Endodermal cell (in vitro differentiated cells): Measurements from ENCODE around the gene ZDHHC14. TPM values are rescaled to one million over a fixed set of nuclear protein-coding genes. Genes with fewer than 3 reads are reported as not detected.

ENCODE experiments used
- DNase-seq: peaks from one replicate; pipeline ENCODE4 v3.0.0-alpha.2; 2017
- H3K27ac ChIP-seq: 2 replicates; pipeline ENCODE4 v1.5.1; 2013; ENCODE audit warnings: mild to moderate bottlenecking, low read depth, low read length, moderate library complexity
- H3K27me3 ChIP-seq: 2 replicates; pipeline ENCODE4 v1.6.1; 2013; ENCODE audit warnings: mild to moderate bottlenecking, low read length, moderate library complexity; ENCODE audit not compliant: insufficient read depth, control insufficient read depth, poor library complexity, severe bottlenecking
- H3K36me3 ChIP-seq: 2 replicates; pipeline ENCODE4 v1.7.0; 2013; ENCODE audit warnings: mild to moderate bottlenecking, low read length, moderate library complexity; ENCODE audit not compliant: control insufficient read depth, insufficient read depth
- H3K4me1 ChIP-seq: one replicate; pipeline ENCODE4 v1.7.0; 2013; ENCODE audit warnings: low read length; ENCODE audit not compliant: control insufficient read depth, insufficient read depth
- H3K4me3 ChIP-seq: 2 replicates; pipeline ENCODE4 v1.5.1; 2013; ENCODE audit warnings: mild to moderate bottlenecking, low read length, moderate library complexity
- H3K9ac ChIP-seq: 2 replicates; pipeline ENCODE4 v1.6.1; 2013; ENCODE audit warnings: mild to moderate bottlenecking, low read length, moderate library complexity; ENCODE audit not compliant: poor library complexity, severe bottlenecking; ENCODE audit errors: extremely low read depth
- H3K9me3 ChIP-seq: 2 replicates; pipeline ENCODE4 v1.6.1; 2013; ENCODE audit warnings: mild to moderate bottlenecking, low read length, moderate library complexity; ENCODE audit not compliant: control insufficient read depth
- H3K27ac Mint-ChIP-seq: 2 replicates; pipeline ENCODE4 v1.8.0; 2020; ENCODE audit warnings: mixed read lengths
- H3K27me3 Mint-ChIP-seq: 2 replicates; pipeline ENCODE4 v1.8.0; 2021; ENCODE audit warnings: mild to moderate bottlenecking, mixed read lengths; ENCODE audit not compliant: insufficient read depth
- H3K36me3 Mint-ChIP-seq: 2 replicates; pipeline ENCODE4 v1.8.0; 2020; ENCODE audit warnings: low read depth, mixed read lengths
- H3K4me1 Mint-ChIP-seq: 2 replicates; pipeline ENCODE4 v1.8.0; 2020; ENCODE audit warnings: mixed read lengths
- H3K4me3 Mint-ChIP-seq: 2 replicates; pipeline ENCODE4 v1.8.0; 2020; ENCODE audit warnings: mild to moderate bottlenecking, moderate library complexity, mixed read lengths
- H3K9me3 Mint-ChIP-seq: 2 replicates; pipeline ENCODE4 v1.8.0; 2020; ENCODE audit warnings: mild to moderate bottlenecking, mixed read lengths
- WGBS, 2 experiments: methylation state at CpG; one replicate each; pipeline versions ENCODE4 v1.1.5 to v1.1.7; 2013; ENCODE audit warnings: missing lambda C conversion rate in 2 of 2, mixed read lengths in 1 of 2; ENCODE audit not compliant: insufficient coverage in 1 of 2, insufficient read length in 1 of 2; 5-methylcytosine and 5-hydroxymethylcytosine counted together
- total RNA-seq, 2 donors: library from RNA; stranded (reverse); fragmentation: NEBNext Ultra II Directional in 1 of 2; extraction: Animal tissue kit (Norgen Biotek cat#: 25700) in 1 of 2; gene quantifications; 2 replicates in 1 of 2; 3 replicates in 1 of 2; pipeline ENCODE4 v1.2.1, GENCODE V29; 2021
- TF ChIP-seq, protein P1 (sequence below): fragments of 200-600 bp; sonication (generic); conservative IDR thresholded peaks from 2 replicates; pipeline ENCODE4 v1.5.0; 2021; ENCODE audit warnings: antibody characterized with exemption, mild to moderate bottlenecking

The ZDHHC14 gene
- total RNA-seq, 2 donors from 2014 or later, result 2.3 to 4.5 TPM

DNA sequence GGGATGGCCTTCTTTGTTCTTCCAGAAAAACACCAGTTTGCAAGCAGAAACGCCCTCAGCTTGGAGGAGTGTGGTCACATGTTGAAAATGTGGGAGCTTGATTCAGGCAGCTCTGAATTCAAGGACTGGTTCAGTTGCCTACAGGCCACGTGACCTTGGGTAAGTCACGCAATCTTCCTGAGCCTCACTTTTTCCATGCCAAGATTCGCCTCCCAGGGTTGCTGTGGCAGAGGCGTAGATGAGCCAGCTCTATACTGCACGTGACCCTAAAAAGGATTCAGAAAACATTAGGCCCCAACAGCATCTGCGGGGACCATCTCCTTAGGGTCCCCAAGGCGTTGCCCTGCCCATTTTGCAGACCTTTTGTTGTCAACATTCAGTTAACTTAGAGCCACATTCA lies 330.1 kb downstream of the ZDHHC14 start:
- Mint-ChIP-seq H3K4me1 (peaks cover 11% of the 10 kb centered on the region), H3K27me3 (no peaks in the 10 kb centered on the region), H3K9me3 (peaks cover 20% of the 10 kb centered on the region), H3K27ac (no peak overlapping the region), H3K4me3 (no peak overlapping the region), H3K36me3 (peaks cover 12% of the 10 kb centered on the region)
- Histone ChIP-seq H3K36me3 (no peaks in the 10 kb centered on the region), H3K27me3 (no peaks in the 10 kb centered on the region), H3K9me3 (peaks cover 9% of the 10 kb centered on the region), H3K27ac (no peak overlapping the region), H3K4me1 (peaks cover 3% of the 10 kb centered on the region), H3K4me3 (no peak overlapping the region), H3K9ac (no peak overlapping the region)
- DNase-seq, result no peak
- TF ChIP-seq, protein P1, sequence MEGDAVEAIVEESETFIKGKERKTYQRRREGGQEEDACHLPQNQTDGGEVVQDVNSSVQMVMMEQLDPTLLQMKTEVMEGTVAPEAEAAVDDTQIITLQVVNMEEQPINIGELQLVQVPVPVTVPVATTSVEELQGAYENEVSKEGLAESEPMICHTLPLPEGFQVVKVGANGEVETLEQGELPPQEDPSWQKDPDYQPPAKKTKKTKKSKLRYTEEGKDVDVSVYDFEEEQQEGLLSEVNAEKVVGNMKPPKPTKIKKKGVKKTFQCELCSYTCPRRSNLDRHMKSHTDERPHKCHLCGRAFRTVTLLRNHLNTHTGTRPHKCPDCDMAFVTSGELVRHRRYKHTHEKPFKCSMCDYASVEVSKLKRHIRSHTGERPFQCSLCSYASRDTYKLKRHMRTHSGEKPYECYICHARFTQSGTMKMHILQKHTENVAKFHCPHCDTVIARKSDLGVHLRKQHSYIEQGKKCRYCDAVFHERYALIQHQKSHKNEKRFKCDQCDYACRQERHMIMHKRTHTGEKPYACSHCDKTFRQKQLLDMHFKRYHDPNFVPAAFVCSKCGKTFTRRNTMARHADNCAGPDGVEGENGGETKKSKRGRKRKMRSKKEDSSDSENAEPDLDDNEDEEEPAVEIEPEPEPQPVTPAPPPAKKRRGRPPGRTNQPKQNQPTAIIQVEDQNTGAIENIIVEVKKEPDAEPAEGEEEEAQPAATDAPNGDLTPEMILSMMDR, result no peak
- 90 to 98% methylated on average over 8 of the region's 8 CpGs for WGBS, 2 experiments

DNA sequence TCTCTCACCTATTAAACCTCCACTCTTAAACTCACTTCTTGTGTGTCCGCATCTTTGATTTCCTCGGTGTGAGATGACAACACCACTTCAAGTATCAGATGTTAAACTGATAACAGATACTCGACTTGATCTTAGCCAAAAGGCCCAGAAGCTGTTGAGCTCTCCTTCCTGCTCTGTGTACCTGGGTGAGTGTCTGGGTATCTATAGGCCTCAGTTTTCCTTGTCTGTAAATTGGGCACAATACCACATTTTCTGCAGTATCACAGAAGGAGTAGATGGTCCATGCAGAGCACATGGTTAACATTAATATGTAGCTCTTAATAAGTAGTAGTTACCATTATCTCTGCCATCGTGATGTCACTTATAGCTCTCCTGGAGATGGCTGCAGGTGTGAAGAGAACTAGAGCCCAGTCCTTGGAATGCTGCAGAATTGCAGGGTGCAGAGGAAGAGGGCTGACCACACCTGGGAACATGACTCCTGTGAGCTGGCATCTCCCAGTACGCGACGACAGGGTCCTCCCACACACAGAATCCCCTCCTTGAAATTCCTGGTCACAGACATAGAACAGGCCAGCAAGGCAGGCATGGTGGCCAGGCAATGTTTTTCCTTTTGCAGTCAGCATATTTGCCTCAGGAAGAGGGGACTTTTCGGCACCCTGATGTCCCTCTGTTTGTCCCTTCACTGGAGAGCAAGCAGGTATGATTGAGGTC lies 331.8 kb downstream of the ZDHHC14 start:
- WGBS, 2 experiments, result 88 to 99% methylated on average over 7 to 8 of the region's 8 CpGs
- H3K36me3 ChIP-seq, result no peaks in the 10 kb centered on the region
- no peaks in the 10 kb centered on the region for H3K36me3 Mint-ChIP-seq

DNA sequence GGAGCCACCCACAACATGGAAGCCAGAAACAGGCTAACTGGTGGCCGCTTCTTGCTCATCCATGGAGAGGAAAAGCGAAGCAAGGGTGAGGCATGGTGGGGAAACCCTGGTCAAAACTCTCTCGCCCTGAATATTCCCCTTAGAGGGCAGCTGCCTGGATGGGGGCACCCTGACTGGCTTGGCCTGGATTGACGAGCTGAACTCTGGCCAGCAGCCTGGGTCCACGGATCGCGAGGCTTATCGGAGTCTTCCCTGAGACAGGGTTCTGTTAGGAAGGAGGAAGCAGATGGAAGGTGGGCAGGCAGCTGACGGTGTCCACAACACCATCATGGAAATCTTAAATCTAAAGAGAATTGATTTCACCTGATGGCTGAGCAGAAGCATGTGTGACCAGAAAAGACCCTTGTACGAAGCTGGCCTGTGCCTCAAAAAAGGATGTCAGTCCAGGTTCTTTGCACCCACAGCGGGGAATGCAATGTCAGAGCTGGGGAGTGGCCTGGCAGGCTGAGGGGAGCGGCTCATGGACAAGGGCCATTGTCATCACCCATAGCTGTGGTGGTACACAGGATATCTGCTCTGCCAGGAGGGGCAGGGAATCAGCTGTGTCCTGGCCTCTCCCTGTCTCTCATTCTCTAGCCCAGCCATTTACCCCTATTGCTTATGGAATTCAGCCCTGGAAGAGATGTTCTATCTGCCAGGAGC lies 332.6 kb downstream of the ZDHHC14 start:
- 94% methylated on average over 7 to 12 of the region's 12 CpGs for WGBS, 2 experiments
- Histone ChIP-seq H3K9ac (no peak overlapping the region), H3K27ac (no peak overlapping the region), H3K36me3 (no peaks in the 10 kb centered on the region), H3K4me3 (no peak overlapping the region), H3K4me1 (peaks cover 3% of the 10 kb centered on the region), H3K27me3 (no peaks in the 10 kb centered on the region), H3K9me3 (no peaks in the 10 kb centered on the region)
- H3K27me3 Mint-ChIP-seq, result no peaks in the 10 kb centered on the region
- peaks cover 15% of the 10 kb centered on the region for H3K4me1 Mint-ChIP-seq
- no peaks in the 10 kb centered on the region for H3K36me3 Mint-ChIP-seq
- H3K4me3 Mint-ChIP-seq, result no peak overlapping the region
- TF ChIP-seq, protein P1, result no peak
- no peak overlapping the region for H3K27ac Mint-ChIP-seq
- DNase-seq, result no peak
- H3K9me3 Mint-ChIP-seq, result no peaks in the 10 kb centered on the region

More for the DNA sequence above, 331.8 kb downstream of the ZDHHC14 start:
- peaks cover 4% of the 10 kb centered on the region for H3K9me3 Mint-ChIP-seq
- H3K9ac ChIP-seq, result no peak overlapping the region
- no peak overlapping the region for H3K27ac ChIP-seq
- H3K4me1 Mint-ChIP-seq, result peaks cover 19% of the 10 kb centered on the region
- no peak for DNase-seq
- H3K27me3 ChIP-seq, result no peaks in the 10 kb centered on the region
- H3K4me3 ChIP-seq, result no peak overlapping the region
- no peaks in the 10 kb centered on the region for H3K9me3 ChIP-seq
- TF ChIP-seq, protein P1, result no peak
- no peak overlapping the region for H3K27ac Mint-ChIP-seq
- H3K4me3 Mint-ChIP-seq, result no peak overlapping the region
- H3K4me1 ChIP-seq, result peaks cover 3% of the 10 kb centered on the region
- H3K27me3 Mint-ChIP-seq, result no peaks in the 10 kb centered on the region
